Fibroblast of villous mesenchyme (primary cell): Measurements from ENCODE around the gene MKI67. TPM values are rescaled to one million over a fixed set of nuclear protein-coding genes. Genes with fewer than 3 reads are reported as not detected.

Source experiments
- DNase-seq: peaks from one replicate; pipeline ENCODE4 v3.0.0-alpha.2; 2010; ENCODE audit warnings: low read depth
- H3K4me3 ChIP-seq: 2 replicates; pipeline ENCODE4 v1.5.1; 2011; ENCODE audit warnings: low read depth, mild to moderate bottlenecking, low read length
- CTCF ChIP-seq: IDR thresholded peaks from 2 replicates; pipeline ENCODE4 v1.5.1; 2012; ENCODE audit warnings: low read depth, mild to moderate bottlenecking, low read length; ENCODE audit not compliant: insufficient read depth
- total RNA-seq: library from RNA; depleted of rRNA; stranded (reverse); fragments of >200 nt; gene quantifications from 2 replicates; pipeline ENCODE4 v1.2.3, GENCODE V29; 2012

Gene MKI67
- total RNA-seq, 1 donor = 21.2 TPM

- no peak for TF ChIP-seq CTCF
- no peak for DNase-seq
- no peak overlapping the region for H3K4me3 ChIP-seq
These were observed 62.5 kb downstream of the MKI67 start for GRCh38 chr10:128063736-128064107.

GRCh38 chr10:128062881-128063563 is 63.2 kb downstream of the MKI67 start:
- H3K4me3 ChIP-seq = no peak overlapping the region
- peak; percentile 13 for DNase-seq
- TF ChIP-seq CTCF = no peak

- DNase-seq = peak; percentile 17
- no peak for TF ChIP-seq CTCF
- H3K4me3 ChIP-seq = no peak overlapping the region
These were observed 63.8 kb downstream of the MKI67 start for GRCh38 chr10:128062331-128062880.

GRCh38 chr10:128061306-128062300 is 64.6 kb downstream of the MKI67 start:
- H3K4me3 ChIP-seq = no peak overlapping the region
- DNase-seq = no peak
- TF ChIP-seq CTCF = no peak

DNA sequence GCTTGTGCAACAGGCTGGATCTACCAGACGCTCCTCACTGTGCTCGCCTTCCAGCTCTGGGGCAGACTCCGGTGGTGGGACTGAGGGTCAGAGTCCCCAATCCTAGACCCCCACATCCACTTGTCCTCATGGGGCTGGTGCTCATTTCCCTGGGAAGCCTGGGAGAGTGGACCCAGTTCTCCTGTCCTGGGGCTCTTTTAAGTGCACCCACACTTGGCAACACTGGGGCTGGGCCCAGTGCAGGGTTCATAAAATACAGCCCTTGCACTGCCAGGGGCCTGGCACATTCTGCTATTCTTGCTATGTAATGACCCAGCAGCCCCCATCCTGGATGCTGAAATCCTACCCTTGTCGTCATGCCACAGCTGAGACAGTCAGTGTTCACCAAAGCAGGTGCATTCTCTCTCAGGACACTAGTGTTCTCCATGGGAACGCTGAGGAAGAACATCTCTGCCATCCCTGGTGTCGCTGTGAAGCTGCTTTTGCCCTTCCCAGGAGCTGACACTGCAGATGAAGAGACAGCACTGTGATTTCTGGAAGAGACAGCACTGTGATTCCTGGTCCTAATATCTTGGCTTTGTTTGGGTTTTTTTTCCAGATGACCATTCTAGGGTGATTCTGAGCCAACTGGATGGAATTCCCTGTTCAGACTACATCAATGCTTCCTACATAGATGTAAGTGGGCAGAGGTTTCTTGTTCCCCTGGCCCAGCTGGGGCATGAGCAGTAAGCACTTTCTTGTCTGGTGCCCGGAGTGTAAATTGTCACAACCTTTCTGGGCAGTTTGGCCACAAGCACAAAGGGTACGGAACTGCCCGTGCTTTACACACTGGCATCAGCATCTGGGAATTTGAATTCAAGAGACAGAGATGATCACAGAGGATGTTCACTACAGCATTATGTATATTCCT is 65.6 kb downstream of the MKI67 start:
- TF ChIP-seq CTCF = no peak
- H3K4me3 ChIP-seq = no peak overlapping the region
- no peak for DNase-seq

DNA sequence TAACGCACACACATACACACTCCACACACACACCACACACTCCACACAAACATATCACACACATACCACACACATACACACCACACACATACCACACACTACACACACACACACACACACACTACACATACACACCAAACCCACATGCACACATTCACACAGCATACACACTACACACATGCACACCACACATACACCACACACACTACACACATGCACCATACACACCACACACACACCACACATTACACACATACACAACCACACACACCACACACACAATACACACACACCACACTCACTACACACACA is 66.3 kb downstream of the MKI67 start:
- TF ChIP-seq CTCF = no peak
- no peak overlapping the region for H3K4me3 ChIP-seq
- DNase-seq = no peak
